Keratinocyte (primary cell): Measurements from ENCODE around the gene CFAP157. TPM values are rescaled to one million over a fixed set of nuclear protein-coding genes. Genes with fewer than 3 reads are reported as not detected.

Experiments
- DNase-seq: peaks from one replicate; pipeline ENCODE4 v3.0.0-alpha.2; 2011; ENCODE audit warnings: low read depth, missing footprints, low spot score
- FAIRE-seq: peaks from 2 replicates; lab custom pipeline; 2011; peaks lifted over from hg19 to GRCh38; lab: Jason Lieb, UNC
- H2AFZ ChIP-seq: 2 replicates; pipeline ENCODE4 v1.6.0; 2012; ENCODE audit warnings: low read length, control low read depth, inconsistent platforms; ENCODE audit not compliant: control insufficient read depth
- H3K27ac ChIP-seq: 2 replicates; pipeline ENCODE4 v1.5.1; 2011; ENCODE audit warnings: low read length; ENCODE audit not compliant: control insufficient read depth, insufficient read depth
- H3K27me3 ChIP-seq: 3 replicates; pipeline ENCODE4 v1.6.0; 2011; ENCODE audit warnings: low read length; ENCODE audit not compliant: control insufficient read depth, insufficient read depth; ENCODE audit errors: extremely low read depth
- H3K36me3 ChIP-seq, 2 experiments: 2 replicates in 1 of 2; 3 replicates in 1 of 2; pipeline ENCODE4 v1.5.1; 2011; ENCODE audit warnings: low read length in 2 of 2, mild to moderate bottlenecking in 1 of 2; ENCODE audit not compliant: control insufficient read depth in 2 of 2, insufficient read depth in 2 of 2; ENCODE audit errors: extremely low read depth in 1 of 2
- H3K4me1 ChIP-seq: 3 replicates; pipeline ENCODE4 v1.5.1; 2011; ENCODE audit warnings: low read length; ENCODE audit not compliant: control insufficient read depth, insufficient read depth; ENCODE audit errors: extremely low read depth
- H3K4me2 ChIP-seq: 3 replicates; pipeline ENCODE4 v1.6.0; 2011; ENCODE audit warnings: low read depth, low read length; ENCODE audit not compliant: control insufficient read depth, insufficient read depth; ENCODE audit errors: extremely low read depth
- H3K4me3 ChIP-seq, 3 experiments: fragments of 200-600 bp in 1 of 3; sonication (generic) in 1 of 3; 2 replicates in 2 of 3; 3 replicates in 1 of 3; pipeline ENCODE4 v1.5.1; 2011 to 2016; ENCODE audit warnings: low read length in 3 of 3, mild to moderate bottlenecking in 3 of 3, control low read depth in 2 of 3, inconsistent platforms in 1 of 3, low read depth in 1 of 3, mixed read lengths in 1 of 3, mixed run types in 1 of 3, moderate library complexity in 1 of 3; ENCODE audit not compliant: control insufficient read depth in 2 of 3, insufficient read depth in 2 of 3; ENCODE audit errors: extremely low read depth in 1 of 3
- H3K79me2 ChIP-seq: 2 replicates; pipeline ENCODE4 v1.6.0; 2012; ENCODE audit warnings: low read length; ENCODE audit not compliant: control insufficient read depth, insufficient read depth
- H3K9ac ChIP-seq: 3 replicates; pipeline ENCODE4 v1.6.0; 2011; ENCODE audit warnings: low read length; ENCODE audit not compliant: control insufficient read depth, insufficient read depth; ENCODE audit errors: extremely low read depth
- H3K9me1 ChIP-seq: 3 replicates; pipeline ENCODE4 v1.6.0; 2011; ENCODE audit warnings: low read length; ENCODE audit not compliant: control insufficient read depth, insufficient read depth; ENCODE audit errors: extremely low read depth
- H3K9me3 ChIP-seq: 2 replicates; pipeline ENCODE4 v1.5.1; 2012; ENCODE audit warnings: low read depth, low read length; ENCODE audit not compliant: control insufficient read depth
- H4K20me1 ChIP-seq: 3 replicates; pipeline ENCODE4 v1.6.0; 2011; ENCODE audit warnings: low read length; ENCODE audit not compliant: control insufficient read depth, insufficient read depth; ENCODE audit errors: extremely low read depth
- EZH2 ChIP-seq: IDR thresholded peaks from one replicate; pipeline ENCODE4 v1.6.1; 2012; ENCODE audit warnings: inconsistent platforms, mild to moderate bottlenecking, low read length, moderate library complexity
- dilution Hi-C: fragments of 300-500 bp; cut with MboI; formaldehyde crosslinking; loops from one replicate; pipeline ENCODE4 v1.7.0; 2020; ENCODE audit warnings: low sequenced_read_pairs; ENCODE audit not compliant: extremely low pct_ligation_motif_present
- polyA plus RNA-seq, 5 experiments: library from polyadenylated mRNA; depleted of rRNA in 3 of 5; stranded (reverse) in 3 of 5; stranded (forward) in 1 of 5; unstranded in 1 of 5; fragments of >200 nt; gene quantifications; 1 replicate in 1 of 5; 2 replicates in 3 of 5; 3 replicates in 1 of 5; pipeline versions ENCODE4 v1.2.1 to v1.2.3, GENCODE V29; 2011 to 2012; ENCODE audit warnings: missing spikeins in 2 of 5, low read depth in 1 of 5, low replicate concordance in 1 of 5
- TF ChIP-seq, protein P1 (sequence below), 3 experiments: IDR thresholded peaks in 1 of 3; conservative IDR thresholded peaks in 1 of 3; optimal IDR thresholded peaks in 1 of 3; 2 replicates in 2 of 3; 3 replicates in 1 of 3; pipeline versions ENCODE3 to v1.5.1; 2011; ENCODE audit warnings: low read length in 3 of 3, mild to moderate bottlenecking in 3 of 3, moderate library complexity in 2 of 3, control low read depth in 1 of 3, inconsistent platforms in 1 of 3; ENCODE audit not compliant: insufficient read depth in 2 of 3; ENCODE audit errors: extremely low read depth in 1 of 3

The CFAP157 gene
- polyA plus RNA-seq, 1 donor (not counting 4 experiments of a cell fraction or from before 2014, with no cell fraction given): not detected

DNA sequence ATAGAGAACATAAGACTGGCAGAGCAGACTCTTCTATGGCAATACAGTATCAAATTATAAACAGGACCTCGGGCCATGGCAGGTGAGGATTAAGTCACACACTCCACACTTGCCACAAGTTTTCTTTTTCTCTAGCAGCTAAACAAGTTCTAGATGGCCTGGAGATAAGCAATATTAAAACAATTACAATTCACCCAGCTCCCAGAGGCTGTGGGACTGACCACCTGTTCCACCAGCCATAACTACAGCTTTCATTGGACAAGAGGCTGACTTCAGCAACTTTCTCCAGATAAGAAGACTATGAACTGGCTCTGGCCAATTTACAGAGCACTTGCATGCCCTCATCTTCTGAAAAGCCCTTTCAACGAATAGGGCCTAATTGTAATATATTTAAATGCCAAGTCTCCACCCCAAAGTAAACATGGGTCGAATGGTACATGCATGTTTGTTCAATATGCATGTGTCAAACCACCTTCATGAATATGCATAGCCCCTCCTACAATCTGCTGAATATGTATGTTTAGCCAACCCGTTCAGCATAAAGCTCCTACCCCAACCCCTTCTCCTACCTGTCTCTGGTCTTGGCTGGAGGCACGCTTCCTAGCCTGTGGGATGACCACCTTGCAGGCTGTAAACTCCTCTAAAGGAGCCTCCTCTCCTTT lies 6.1 kb upstream of the CFAP157 start:
- FAIRE-seq (no peak), DNase-seq (no peak)
- H3K9me3 ChIP-seq: no peaks in the 10 kb centered on the region
- H3K27me3 ChIP-seq: no peaks in the 10 kb centered on the region
- no peaks in the 10 kb centered on the region for H4K20me1 ChIP-seq
- no peak overlapping the region for H3K4me3 ChIP-seq
- no peaks in the 10 kb centered on the region for H3K79me2 ChIP-seq
- no peak overlapping the region for H2AFZ ChIP-seq
- TF ChIP-seq EZH2: no peak
- TF ChIP-seq, protein P1, sequence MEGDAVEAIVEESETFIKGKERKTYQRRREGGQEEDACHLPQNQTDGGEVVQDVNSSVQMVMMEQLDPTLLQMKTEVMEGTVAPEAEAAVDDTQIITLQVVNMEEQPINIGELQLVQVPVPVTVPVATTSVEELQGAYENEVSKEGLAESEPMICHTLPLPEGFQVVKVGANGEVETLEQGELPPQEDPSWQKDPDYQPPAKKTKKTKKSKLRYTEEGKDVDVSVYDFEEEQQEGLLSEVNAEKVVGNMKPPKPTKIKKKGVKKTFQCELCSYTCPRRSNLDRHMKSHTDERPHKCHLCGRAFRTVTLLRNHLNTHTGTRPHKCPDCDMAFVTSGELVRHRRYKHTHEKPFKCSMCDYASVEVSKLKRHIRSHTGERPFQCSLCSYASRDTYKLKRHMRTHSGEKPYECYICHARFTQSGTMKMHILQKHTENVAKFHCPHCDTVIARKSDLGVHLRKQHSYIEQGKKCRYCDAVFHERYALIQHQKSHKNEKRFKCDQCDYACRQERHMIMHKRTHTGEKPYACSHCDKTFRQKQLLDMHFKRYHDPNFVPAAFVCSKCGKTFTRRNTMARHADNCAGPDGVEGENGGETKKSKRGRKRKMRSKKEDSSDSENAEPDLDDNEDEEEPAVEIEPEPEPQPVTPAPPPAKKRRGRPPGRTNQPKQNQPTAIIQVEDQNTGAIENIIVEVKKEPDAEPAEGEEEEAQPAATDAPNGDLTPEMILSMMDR (optimal IDR thresholded peaks at IDR 0.05 in 1 of 3, IDR thresholded peaks at IDR 0.05 in 1 of 3, conservative IDR thresholded peaks at IDR 0.05 in 1 of 3; ENCODE audit: extremely low read depth in 1 of 3, insufficient read depth in 2 of 3, low read length in 3 of 3): no peak
- no peak overlapping the region for H3K4me2 ChIP-seq
- dilution Hi-C loops: no loop called here
- peaks cover 4% of the 10 kb centered on the region for H3K4me1 ChIP-seq
- H3K27ac ChIP-seq: no peak overlapping the region
- H3K9me1 ChIP-seq: no peaks in the 10 kb centered on the region
- H3K36me3 ChIP-seq: no peaks in the 10 kb centered on the region
- H3K9ac ChIP-seq: no peak overlapping the region

DNA sequence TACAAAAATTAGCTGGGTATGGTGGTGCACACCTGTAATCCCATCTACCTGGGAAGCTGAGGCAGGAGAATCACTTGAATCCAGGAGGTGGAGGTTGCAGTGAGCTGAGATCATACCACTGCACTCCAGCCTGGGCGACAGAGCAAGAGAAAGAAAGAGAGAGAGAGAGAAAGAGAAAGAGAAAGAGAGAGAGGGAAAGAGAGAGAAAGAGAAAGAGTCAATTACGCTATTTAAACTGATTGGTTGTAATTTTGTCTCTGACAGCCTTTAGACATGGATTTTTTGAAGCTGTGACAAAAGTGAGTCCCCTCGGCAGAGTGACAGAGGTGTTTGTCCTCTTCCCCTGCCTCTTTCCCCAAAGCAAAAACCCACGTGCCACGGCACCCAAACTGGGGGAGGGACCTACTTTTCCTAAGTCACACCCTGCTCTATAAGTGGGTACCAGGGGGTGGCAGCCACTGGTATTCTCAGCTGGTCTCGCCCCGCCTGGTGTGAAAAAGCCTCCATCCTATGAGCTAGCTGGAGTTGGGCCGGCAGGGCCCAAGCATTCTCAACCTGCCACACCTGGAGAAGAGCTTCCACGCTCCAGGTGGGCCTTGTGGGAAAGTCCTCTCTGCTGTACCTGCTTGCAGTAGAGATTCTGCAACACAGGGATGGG lies 3.4 kb upstream of the CFAP157 start:
- no peaks in the 10 kb centered on the region for H3K36me3 ChIP-seq
- no peaks in the 10 kb centered on the region for H3K27me3 ChIP-seq
- no peak for DNase-seq
- no peak overlapping the region for H3K4me3 ChIP-seq
- no peak overlapping the region for H3K4me2 ChIP-seq
- no peaks in the 10 kb centered on the region for H3K79me2 ChIP-seq
- no peak overlapping the region for H3K9ac ChIP-seq
- dilution Hi-C loops: no loop called here
- peaks cover 4% of the 10 kb centered on the region for H3K4me1 ChIP-seq
- TF ChIP-seq, protein P1 (optimal IDR thresholded peaks at IDR 0.05 in 1 of 3, IDR thresholded peaks at IDR 0.05 in 1 of 3, conservative IDR thresholded peaks at IDR 0.05 in 1 of 3; ENCODE audit: extremely low read depth in 1 of 3, insufficient read depth in 2 of 3, low read length in 3 of 3): no peak
- no peak for TF ChIP-seq EZH2
- no peaks in the 10 kb centered on the region for H3K9me1 ChIP-seq
- H3K27ac ChIP-seq: no peak overlapping the region
- no peak for FAIRE-seq
- no peak overlapping the region for H2AFZ ChIP-seq
- H4K20me1 ChIP-seq: no peaks in the 10 kb centered on the region
- no peaks in the 10 kb centered on the region for H3K9me3 ChIP-seq
